GM10847 (cell line): ENCODE measurements around the gene S100A6.

Experiments
- POLR2A ChIP-seq: IDR thresholded peaks from 2 replicates; pipeline ENCODE4 v1.6.1; 2011; ENCODE audit not compliant: insufficient read length; ENCODE audit errors: extremely low read depth

Gene S100A6

DNA sequence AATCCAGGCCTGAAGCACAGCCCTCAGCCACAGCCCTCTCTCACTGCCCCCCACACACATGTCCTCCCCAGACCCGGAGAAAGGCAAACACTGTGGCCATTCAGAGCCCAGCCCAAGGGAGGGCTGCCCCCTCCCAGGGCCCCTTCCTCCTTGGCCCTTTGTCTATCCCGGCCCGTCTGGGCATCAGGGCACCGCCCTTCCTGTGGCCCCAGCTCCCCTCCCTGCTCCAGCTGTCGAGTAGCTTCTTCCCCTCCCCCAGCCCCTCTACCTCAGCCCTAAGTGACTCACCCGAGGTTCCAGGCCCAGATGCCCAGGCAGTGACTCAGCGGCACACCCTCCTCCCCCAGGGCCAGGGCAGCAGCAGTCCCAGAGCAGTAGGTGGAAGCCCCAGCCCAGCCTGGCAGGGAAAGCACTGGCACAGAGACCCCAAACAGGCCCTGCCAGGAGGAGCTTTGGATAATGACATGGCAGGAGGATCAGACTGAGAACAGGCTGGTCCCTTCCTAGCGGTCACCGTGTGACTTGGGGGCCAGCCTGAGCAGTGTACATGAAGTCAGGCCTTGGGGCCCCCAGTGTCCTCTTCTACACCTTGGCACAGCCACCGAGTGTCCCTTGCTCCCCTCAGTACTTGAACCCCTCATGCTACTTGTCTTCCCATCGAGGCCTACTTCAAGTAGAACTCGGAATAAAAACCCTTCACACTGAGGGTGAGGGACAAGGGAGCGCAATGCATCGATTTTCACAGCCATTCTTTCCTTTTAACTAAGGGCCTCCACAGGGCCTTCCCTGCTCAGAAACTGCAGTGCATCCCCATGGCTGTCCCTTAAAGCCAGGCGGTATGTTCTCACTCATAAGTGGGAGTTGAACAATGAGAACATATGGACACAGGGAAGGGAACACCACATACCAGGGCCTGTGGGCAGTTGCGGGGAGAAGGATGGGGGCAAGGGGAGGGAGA lies 30.9 kb upstream of the S100A6 start:
- no peak for TF ChIP-seq POLR2A

DNA sequence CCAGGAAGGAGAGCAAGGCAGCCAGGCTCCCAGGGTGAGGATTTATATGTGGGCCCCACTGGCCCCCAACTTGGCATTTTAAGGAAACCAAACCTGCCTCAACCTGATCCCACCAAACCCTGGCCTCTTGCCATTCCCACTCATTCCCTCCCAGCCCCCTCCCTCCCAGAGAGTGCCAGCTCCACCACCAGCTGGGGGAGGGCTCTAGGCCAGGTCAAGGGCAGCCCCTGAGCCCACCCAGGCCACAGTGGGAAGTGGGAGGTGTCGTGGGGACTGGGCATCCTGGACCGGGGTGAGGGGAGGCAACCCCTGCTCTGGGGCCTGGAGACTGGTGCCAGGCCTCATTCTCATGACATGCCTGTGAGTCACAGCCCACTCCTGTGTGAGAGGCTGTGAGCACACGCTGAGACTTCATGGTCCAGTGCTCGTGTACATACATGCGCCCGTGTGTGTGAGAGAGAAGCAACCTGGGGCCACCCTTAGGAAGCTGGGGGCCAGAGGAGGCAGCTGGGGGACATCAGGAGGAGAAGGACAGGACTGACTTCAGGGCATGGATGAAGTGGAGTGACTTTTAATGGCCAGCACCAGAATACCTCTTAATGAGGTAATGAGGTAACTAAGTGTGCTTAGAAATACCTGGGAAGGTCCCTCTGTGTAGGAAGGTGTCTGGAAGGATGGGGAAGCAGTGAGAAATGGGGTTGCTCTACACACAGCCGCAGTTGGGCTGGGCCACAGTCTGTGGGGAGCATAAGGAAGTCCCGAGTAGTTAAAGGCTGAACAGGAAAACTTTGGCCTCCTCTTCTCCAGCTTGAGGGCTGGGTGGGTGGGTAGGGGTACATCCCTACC lies 30.0 kb upstream of the S100A6 start, which contains the start of gene S100A2:
Gene S100A2, minus strand, starts transcription at position 316 of the 846 bp plus-strand sequence. CDS start 1,967 bp downstream, outside the sequence.
- no peak for TF ChIP-seq POLR2A

DNA sequence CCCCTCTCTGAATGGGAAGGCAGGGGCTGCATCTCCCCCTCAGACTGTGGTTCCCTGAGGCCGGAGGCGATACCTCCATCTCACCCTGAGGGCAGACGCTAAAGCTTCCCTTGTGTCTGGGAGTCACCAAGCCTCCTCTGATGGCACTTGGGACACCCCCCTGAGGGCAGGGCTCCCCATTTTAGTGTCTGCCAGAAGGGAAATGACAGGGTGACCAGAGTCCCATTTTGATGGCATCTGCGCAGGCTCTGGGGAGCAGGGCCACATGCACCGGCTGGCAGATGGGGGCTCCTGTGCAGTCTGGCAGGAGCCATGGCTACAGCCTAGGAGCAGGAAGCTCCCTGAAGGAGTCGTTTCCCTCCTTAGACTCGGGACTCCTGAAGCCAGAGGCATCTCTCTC lies 28.2 kb upstream of the S100A6 start:
- no peak for TF ChIP-seq POLR2A

DNA sequence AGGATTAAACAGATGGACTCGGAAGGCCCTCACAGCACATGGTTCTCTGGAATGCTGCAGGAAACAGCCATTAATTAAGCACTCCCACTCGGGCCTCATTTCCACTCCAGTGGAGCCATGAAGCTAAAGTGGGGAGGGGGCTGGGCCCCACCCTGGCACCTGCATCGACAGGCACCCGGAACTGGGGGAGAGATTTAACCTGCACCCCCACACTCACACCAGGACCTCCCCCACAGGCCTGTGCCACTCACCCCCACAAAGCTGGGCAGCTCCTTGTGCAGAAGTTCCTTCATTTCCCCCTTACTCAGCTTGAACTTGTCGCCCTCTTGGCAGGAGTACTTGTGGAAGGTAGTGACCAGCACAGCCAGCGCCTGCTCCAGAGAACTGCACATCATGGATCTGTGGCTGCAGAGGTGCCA lies 27.7 kb upstream of the S100A6 start:
- no peak for TF ChIP-seq POLR2A

DNA sequence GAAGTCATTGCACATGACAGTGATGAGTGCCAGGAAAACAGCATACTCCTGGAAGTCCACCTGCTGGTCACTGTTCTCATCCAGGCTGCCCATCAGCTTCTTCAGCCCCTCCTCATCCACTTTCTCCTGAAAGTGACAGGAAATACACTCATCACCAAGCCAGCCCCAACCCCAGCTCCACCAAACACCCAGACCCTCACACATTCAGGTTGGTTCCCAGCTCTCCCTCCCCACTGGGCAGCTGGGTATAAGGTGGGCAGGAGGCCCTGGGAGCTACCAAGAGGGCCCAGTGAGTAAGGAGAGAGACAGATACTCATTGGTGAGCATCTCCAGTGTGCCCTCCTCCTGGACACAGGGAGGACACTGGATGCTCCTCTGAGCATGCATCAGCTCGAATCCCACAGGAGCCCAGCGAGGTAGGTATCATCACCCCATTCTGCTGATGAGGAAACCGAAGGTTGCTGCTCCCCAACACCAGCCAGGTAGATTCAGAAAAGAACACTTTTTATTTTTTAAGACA lies 25.7 kb upstream of the S100A6 start:
- no peak for TF ChIP-seq POLR2A

DNA sequence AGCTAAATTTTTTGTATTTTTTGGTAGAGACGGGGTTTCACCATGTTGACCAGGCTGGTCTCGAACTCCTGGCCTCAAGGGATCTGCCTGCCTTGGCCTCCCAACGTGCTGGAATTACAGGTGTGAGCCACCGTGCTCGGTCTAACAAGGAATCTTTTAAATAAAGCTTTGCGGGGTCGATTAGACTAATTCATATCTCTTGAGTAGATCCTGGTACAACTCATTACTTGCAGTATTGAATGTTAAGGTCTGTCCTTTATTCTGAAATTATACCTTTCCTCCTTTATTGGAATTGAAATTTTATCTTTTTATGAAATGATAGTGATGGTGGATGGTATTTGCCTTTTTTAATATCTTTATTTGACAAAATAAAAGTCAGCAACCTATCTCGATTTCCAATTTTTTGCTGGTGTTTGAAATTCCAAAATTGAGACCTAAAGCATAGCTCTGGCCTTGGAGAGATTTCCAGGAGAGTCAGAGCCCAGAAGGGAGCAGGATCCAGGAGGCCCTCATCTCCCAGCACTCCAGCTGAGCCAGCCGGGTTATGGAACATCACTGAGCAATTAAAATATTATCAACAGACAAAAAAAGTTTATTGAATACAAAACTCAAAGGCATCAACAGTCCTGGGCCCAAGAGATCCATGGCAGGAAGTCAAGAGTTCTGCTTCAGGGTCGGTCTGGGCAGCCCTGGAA lies 25.1 kb upstream of the S100A6 start:
- TF ChIP-seq POLR2A = no peak

DNA sequence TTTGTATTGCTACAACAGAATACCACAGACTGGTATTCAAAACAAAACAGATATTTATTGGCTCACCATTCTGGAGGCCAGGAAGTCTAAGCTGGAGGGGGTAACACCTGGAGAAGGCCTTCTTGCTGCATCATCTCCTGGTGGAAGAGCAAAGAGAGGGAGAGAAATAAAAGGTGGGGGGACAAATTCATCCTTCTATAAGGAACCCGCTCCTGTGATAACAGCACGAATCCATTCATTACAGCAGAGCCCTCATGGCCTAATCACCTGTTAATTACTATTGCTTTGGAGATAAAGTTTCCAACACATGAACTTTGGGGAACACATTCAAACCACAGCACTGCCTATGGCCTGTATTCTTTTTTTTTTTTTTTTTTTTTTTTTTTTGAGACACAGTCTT lies 24.4 kb upstream of the S100A6 start:
- TF ChIP-seq POLR2A = no peak

DNA sequence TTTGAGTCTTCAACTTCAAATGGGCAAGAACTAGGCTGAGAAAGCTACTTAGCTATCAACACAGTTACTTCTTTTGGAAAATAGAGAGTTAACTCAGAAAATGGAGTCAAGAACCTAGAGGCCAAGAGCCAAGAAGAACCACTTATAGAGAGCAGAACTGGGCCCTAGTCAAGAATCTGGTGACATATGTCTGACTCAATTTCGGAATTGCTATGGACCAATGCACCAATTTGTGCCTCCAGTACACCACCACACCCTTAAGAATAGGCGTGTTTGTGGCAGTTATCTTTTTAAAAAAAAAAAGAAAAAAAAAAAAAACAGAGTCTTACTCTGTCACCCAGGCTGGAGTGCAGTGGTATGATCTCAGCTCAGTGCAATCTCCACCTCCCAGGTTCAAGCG lies 22.1 kb upstream of the S100A6 start:
- no peak for TF ChIP-seq POLR2A

DNA sequence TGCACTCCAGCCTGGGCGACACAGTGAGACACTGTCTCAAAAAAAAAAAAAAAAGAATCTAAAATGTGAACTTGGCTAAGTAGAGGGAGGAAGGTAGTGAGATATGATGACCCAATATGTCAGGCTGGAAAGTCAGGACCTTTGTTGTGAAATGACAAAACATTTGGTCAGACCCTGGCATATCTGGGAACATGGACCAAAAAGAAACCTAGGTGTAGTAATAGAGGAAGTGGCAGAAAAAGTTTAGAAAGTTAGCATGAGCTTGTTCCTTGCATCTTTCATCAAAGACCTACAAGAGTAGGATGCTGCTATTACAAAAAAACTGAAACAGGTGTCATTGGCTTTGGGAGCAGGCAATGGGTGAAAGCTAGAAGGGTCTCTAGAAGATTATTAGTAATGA lies 20.6 kb upstream of the S100A6 start:
- no peak for TF ChIP-seq POLR2A

DNA sequence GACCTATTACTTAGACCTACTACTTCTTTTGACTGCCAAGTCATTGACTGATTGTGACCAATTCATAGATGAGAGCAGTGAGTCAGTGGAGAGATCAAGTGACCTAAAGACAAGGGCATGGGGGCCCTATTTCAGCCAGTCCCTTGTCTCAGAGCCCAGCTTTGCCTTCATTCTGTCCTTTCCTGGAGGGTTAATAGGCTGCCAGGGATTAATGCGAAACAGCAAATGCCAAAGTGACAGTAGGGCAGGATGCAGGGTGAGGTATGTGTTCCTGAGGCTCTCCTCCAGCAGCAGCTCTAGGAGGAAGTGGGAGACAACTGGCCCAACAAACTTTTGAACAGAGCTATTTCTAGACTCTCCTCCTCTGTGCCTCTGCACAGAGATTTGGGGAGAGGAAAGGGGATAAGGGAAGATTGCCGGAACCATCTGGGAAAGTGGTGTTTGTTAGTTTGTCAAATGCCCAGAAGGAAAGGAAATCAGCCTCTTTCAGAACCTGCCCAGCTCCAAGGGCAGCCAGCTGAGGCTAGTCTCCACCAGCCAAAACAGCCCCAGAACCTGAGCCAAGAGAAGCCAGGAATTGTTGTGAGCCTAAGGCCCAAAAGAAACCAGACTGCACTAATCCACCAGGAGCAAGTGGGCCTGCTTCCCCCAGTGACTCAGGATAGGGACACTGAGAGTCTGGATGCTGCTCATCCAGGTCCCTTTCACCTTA lies 18.2 kb upstream of the S100A6 start:
- no peak for TF ChIP-seq POLR2A

DNA sequence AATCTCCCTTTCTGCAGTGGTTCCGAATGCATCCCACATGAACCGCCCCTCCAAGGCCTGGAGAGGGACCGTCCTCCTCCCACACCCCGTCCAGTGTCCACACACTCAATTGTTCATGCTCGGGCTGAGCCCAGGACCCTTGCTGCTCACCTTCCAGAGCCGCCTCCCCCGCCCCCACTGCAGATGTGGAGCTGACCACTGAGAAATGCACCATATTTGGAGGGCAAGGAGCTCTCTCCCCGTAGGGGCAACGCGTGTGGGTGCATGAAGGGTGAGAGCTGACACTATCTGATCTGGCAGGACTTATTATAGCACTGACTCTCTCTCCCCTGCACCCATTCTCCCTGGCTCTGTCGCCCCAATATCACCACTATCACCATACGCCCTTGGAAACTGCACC lies 17.3 kb upstream of the S100A6 start:
- TF ChIP-seq POLR2A = no peak

DNA sequence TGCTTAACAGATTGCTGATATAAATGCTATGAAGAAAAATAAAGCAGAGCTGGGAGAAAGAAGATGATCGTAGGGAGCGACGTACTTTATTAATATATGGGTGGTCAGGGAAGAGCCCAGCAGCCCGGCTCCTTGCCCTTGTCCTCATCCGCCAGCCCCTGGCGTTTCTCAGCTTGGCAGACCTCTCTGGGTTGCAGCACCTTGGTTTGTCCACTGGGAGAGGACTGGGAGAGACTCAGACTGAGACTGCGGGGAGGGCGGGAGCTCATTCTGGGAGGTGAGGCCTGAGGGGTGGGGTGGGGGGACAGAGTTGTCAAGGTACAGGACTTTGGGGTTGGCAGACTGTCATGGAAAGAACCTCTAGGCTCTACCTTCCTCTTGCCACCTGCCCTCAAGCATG lies 16.5 kb upstream of the S100A6 start:
- TF ChIP-seq POLR2A = no peak

DNA sequence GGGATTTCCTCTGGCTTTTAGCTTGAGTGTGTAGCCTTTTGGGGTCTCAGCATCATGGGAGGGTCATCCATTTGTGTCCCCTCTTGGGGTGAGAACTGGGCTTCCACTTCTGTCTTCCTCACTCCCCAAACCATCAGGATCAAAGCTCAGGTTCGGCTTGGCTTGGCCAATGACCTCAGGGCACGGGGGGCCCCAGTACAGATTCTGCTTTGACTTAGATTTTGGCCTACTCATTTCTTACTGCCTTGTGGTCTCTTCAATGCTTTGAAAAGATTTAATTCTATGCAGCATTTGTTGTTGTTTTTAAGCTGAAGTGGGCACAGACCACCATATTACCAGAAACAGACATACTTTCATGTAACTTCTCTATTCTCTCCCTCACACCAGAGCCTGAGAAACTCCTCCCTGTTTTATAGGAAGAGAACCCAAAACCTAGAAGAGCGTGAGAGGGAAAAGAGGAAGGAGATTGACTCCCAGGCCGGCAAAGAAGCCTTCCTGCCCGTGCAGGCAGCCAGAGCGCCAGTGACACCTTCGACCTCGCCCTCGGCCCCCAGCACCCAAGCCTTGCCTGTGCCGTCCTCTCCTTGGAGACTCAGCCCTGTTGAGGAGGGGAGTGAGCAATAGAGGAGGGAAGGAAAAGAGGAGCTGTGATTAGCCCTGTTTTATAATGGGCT lies 15.2 kb upstream of the S100A6 start:
- no peak for TF ChIP-seq POLR2A

DNA sequence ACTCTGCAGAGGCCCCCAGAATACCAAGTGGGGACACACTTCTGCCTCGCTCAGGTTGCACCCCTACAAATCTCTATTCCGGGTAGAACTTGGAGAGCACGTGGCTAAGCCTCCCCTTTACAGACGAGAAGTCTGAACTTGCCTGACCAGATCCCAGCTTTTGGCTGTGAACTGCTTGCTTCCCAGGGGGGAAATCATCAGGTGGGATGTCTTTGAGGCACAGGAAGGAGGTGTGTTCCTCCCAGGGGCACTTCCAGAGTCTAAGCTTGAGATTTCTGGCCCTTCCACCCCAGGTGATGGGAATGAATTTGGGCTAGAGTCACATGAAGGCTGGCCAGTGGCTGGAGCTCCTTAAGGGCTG lies 14.6 kb upstream of the S100A6 start:
- TF ChIP-seq POLR2A = no peak

DNA sequence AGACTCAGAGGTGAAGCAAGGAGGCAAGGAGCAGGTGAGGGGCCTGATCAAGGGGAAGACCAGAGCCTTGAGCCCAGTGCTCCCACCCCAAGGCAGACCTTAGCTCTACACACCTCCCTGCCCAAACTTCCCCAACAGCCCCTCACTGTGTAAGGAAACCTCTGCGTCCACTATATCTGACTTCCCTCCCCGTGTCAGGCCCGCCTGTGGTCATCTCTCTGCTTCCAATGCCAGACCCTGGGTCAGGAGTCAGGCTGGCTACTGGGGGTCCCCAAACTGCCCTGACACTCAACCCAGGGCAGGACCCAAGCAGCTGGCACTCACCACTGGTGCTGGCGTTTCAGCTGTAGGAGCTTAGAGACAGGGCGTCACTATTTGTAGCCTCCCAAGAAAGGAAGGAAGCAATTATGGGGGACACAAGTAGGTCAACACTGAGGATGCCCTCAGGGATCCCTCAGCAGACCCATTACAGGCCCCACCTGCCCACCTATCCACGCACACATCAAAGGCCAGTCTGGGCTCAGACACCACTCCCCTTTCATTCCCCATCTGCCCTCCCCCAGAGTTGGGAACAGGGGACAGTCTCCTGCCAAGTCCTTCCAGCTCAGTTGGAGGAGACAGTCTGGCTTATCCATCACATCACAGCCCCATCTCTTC lies 14.1 kb upstream of the S100A6 start:
- TF ChIP-seq POLR2A = no peak
